H1 (cell line): Measurements from ENCODE around the gene PCID2. TPM values are rescaled to one million over a fixed set of nuclear protein-coding genes. Genes with fewer than 3 reads are reported as not detected.

ENCODE experiments used
- CTCF ChIA-PET: fragments of 300-600 bp; sonication (Branson Sonifier 250); formaldehyde crosslinking; loops from one replicate; lab custom pipeline; 2021; ENCODE audit not compliant: partially characterized antibody; lab: Charles Lee
- POLR2A ChIA-PET: fragments of 300-600 bp; sonication (Branson Sonifier 250); formaldehyde crosslinking; loops from one replicate; lab custom pipeline; 2021; ENCODE audit warnings: inconsistent platforms; ENCODE audit not compliant: partially characterized antibody; lab: Charles Lee
- DNase-seq, 2 experiments: peaks; one replicate each; pipeline versions ENCODE4 v3.0.0 to v3.0.0-alpha.2; 2010 to 2022; ENCODE audit warnings: low spot score in 2 of 2, low read depth in 1 of 2, mixed read lengths in 1 of 2
- FAIRE-seq: peaks from 2 replicates; lab custom pipeline; 2011; peaks lifted over from hg19 to GRCh38; lab: Jason Lieb, UNC
- H2AFZ ChIP-seq: 2 replicates; pipeline ENCODE4 v1.8.1; 2012; ENCODE audit warnings: low read length, inconsistent platforms
- H2AK5ac ChIP-seq: 2 replicates; pipeline ENCODE4 v1.6.1; 2013; ENCODE audit warnings: low read depth, low read length
- H2BK120ac ChIP-seq: replicated peaks from 2 replicates; pipeline ENCODE3; 2013; ENCODE audit warnings: low read depth, low read length, inconsistent platforms
- H2BK12ac ChIP-seq: 2 replicates; pipeline ENCODE4 v1.6.1; 2013; ENCODE audit warnings: low read depth, low read length
- H2BK15ac ChIP-seq: 2 replicates; pipeline ENCODE4 v1.6.1; 2013; ENCODE audit warnings: low read length
- H2BK20ac ChIP-seq: 2 replicates; pipeline ENCODE4 v1.6.1; 2013; ENCODE audit warnings: low read length
- H2BK5ac ChIP-seq: 2 replicates; pipeline ENCODE4 v1.6.1; 2013; ENCODE audit warnings: low read depth, low read length
- H3K14ac ChIP-seq: 2 replicates; pipeline ENCODE4 v1.6.1; 2013; ENCODE audit warnings: inconsistent platforms; ENCODE audit not compliant: insufficient read length
- H3K18ac ChIP-seq: 2 replicates; pipeline ENCODE4 v1.6.1; 2013; ENCODE audit warnings: low read length; ENCODE audit errors: extremely low read depth
- H3K23ac ChIP-seq: 2 replicates; pipeline ENCODE4 v1.6.1; 2013; ENCODE audit warnings: inconsistent platforms; ENCODE audit not compliant: insufficient read length
- H3K23me2 ChIP-seq: 2 replicates; pipeline ENCODE4 v1.6.1; 2013; ENCODE audit warnings: low read depth, low read length
- H3K27ac ChIP-seq: 2 replicates; pipeline ENCODE4 v1.6.1; 2011; ENCODE audit warnings: low read depth, low read length, inconsistent platforms
- H3K27me3 ChIP-seq, 4 experiments: replicated peaks in 1 of 4; 1 replicate in 1 of 4; 2 replicates in 3 of 4; pipeline versions ENCODE4 v1.6.1 to v1.8.1; 2011 to 2013; ENCODE audit warnings: low read length in 3 of 4, mild to moderate bottlenecking in 3 of 4, inconsistent platforms in 2 of 4, mixed read lengths in 2 of 4, moderate library complexity in 1 of 4; ENCODE audit not compliant: control insufficient read depth in 3 of 4, insufficient read depth in 3 of 4; ENCODE audit errors: extremely low read depth in 1 of 4
- H3K36me3 ChIP-seq, 4 experiments: 2 replicates each; pipeline versions ENCODE4 v1.6.1 to v1.8.1; 2011 to 2013; ENCODE audit warnings: mild to moderate bottlenecking in 4 of 4, low read length in 3 of 4, moderate library complexity in 2 of 4, control low read depth in 1 of 4, inconsistent platforms in 1 of 4; ENCODE audit not compliant: insufficient read depth in 4 of 4, control insufficient read depth in 2 of 4
- H3K4ac ChIP-seq: replicated peaks from 2 replicates; pipeline ENCODE3; 2013; ENCODE audit warnings: low read length, low read depth, mixed read lengths, inconsistent platforms; ENCODE audit not compliant: insufficient read length
- H3K4me1 ChIP-seq, 4 experiments: replicated peaks in 1 of 4; 1 replicate in 1 of 4; 2 replicates in 3 of 4; pipeline versions ENCODE4 v1.6.1 to v1.8.1; 2011 to 2013; ENCODE audit warnings: low read length in 3 of 4, inconsistent platforms in 2 of 4, mixed read lengths in 1 of 4; ENCODE audit not compliant: insufficient read depth in 4 of 4, control insufficient read depth in 3 of 4
- H3K4me2 ChIP-seq, 2 experiments: 2 replicates each; pipeline versions ENCODE4 v1.6.1 to v1.8.1; 2011 to 2013; ENCODE audit warnings: low read depth in 2 of 2, low read length in 2 of 2, control low read depth in 1 of 2, inconsistent platforms in 1 of 2, mild to moderate bottlenecking in 1 of 2; ENCODE audit not compliant: insufficient read depth in 1 of 2
- H3K4me3 ChIP-seq, 4 experiments: fragments of 200-600, 300-600 bp in 1 of 4; sonication (generic), shearing (Covaris generic), sonication (Bioruptor Twin) in 1 of 4; 2 replicates each; pipeline versions ENCODE4 v1.5.1 to v1.8.1; 2011 to 2016; ENCODE audit warnings: low read length in 4 of 4, low read depth in 3 of 4, control low read depth in 2 of 4, inconsistent platforms in 2 of 4, mild to moderate bottlenecking in 2 of 4, mixed read lengths in 1 of 4, moderate library complexity in 1 of 4; ENCODE audit not compliant: insufficient read depth in 2 of 4; ENCODE audit errors: extremely low read depth in 1 of 4
- H3K56ac ChIP-seq: replicated peaks from 2 replicates; pipeline ENCODE3; 2013; ENCODE audit warnings: low read depth, mild to moderate bottlenecking, mixed read lengths, low read length, inconsistent platforms; ENCODE audit not compliant: insufficient read length
- H3K79me1 ChIP-seq: 2 replicates; pipeline ENCODE4 v1.6.1; 2013; ENCODE audit warnings: low read depth, low read length, control low read depth
- H3K79me2 ChIP-seq, 2 experiments: 2 replicates each; pipeline versions ENCODE4 v1.6.1 to v1.8.1; 2012 to 2013; ENCODE audit warnings: low read length in 2 of 2, mild to moderate bottlenecking in 2 of 2, inconsistent platforms in 1 of 2; ENCODE audit not compliant: insufficient read depth in 2 of 2, control insufficient read depth in 1 of 2
- H3K9ac ChIP-seq, 4 experiments: replicated peaks in 1 of 4; 1 replicate in 1 of 4; 2 replicates in 3 of 4; pipeline versions ENCODE4 v1.6.1 to v1.8.1; 2011 to 2013; ENCODE audit warnings: low read depth in 3 of 4, low read length in 3 of 4, control low read depth in 2 of 4, mild to moderate bottlenecking in 2 of 4, moderate library complexity in 2 of 4, inconsistent platforms in 1 of 4; ENCODE audit errors: extremely low read depth in 1 of 4
- H3K9me3 ChIP-seq, 2 experiments: 2 replicates each; pipeline versions ENCODE4 v1.6.1 to v1.8.1; 2012 to 2013; ENCODE audit warnings: mild to moderate bottlenecking in 2 of 2, moderate library complexity in 2 of 2, control low read depth in 1 of 2, inconsistent platforms in 1 of 2, low read depth in 1 of 2, low read length in 1 of 2, mixed read lengths in 1 of 2; ENCODE audit not compliant: insufficient read depth in 2 of 2
- H4K20me1 ChIP-seq, 2 experiments: replicated peaks in 1 of 2; 2 replicates each; pipeline versions ENCODE3 to v1.8.1; 2011 to 2013; ENCODE audit warnings: inconsistent platforms in 2 of 2, low read length in 2 of 2, mild to moderate bottlenecking in 1 of 2; ENCODE audit not compliant: insufficient read depth in 2 of 2, control insufficient read depth in 1 of 2
- H4K5ac ChIP-seq: 2 replicates; pipeline ENCODE4 v1.6.1; 2013; ENCODE audit warnings: low read length, low read depth, mixed read lengths, inconsistent platforms; ENCODE audit not compliant: insufficient read length
- H4K8ac ChIP-seq: 2 replicates; pipeline ENCODE4 v1.8.0; 2013; ENCODE audit warnings: mild to moderate bottlenecking, moderate library complexity, low read length, inconsistent platforms; ENCODE audit not compliant: insufficient read depth; ENCODE audit errors: extremely low read depth
- H4K91ac ChIP-seq: replicated peaks from 2 replicates; pipeline ENCODE3; 2013; ENCODE audit warnings: low read length, mixed read lengths, inconsistent platforms; ENCODE audit not compliant: insufficient read length
- CREB1 ChIP-seq: IDR thresholded peaks from 2 replicates; pipeline ENCODE4 v1.6.1; 2012; ENCODE audit warnings: inconsistent platforms
- CTCF ChIP-seq, 3 experiments: IDR thresholded peaks; 1 replicate in 2 of 3; 2 replicates in 1 of 3; pipeline versions ENCODE4 v1.5.1 to v1.6.1; 2011; ENCODE audit warnings: low read length in 3 of 3, mild to moderate bottlenecking in 3 of 3, inconsistent platforms in 2 of 3, low read depth in 1 of 3, moderate library complexity in 1 of 3; ENCODE audit not compliant: insufficient read depth in 1 of 3; ENCODE audit errors: control extremely low read depth in 1 of 3
- WGBS, 2 experiments: shearing (Covaris generic) in 1 of 2; methylation state at CpG; one replicate each; pipeline versions ENCODE4 v1.1.6 to v1.1.7; 2013 to 2015; ENCODE audit warnings: low lambda C conversion rate in 2 of 2, mixed read lengths in 2 of 2, inconsistent platforms in 1 of 2, low coverage in 1 of 2, missing lambda C conversion rate in 1 of 2; ENCODE audit not compliant: insufficient replicate concordance in 2 of 2, insufficient coverage in 1 of 2, insufficient read length in 1 of 2; ENCODE audit errors: extremely low coverage in 1 of 2, missing lambda C conversion rate in 1 of 2; 5-methylcytosine and 5-hydroxymethylcytosine counted together
- polyA plus RNA-seq, 7 experiments: library from polyadenylated mRNA; depleted of rRNA in 3 of 7; stranded (reverse) in 5 of 7; unstranded in 2 of 7; fragments of >200 nt in 5 of 7; fragments of 200-250 nt in 2 of 7; gene quantifications; 1 replicate in 5 of 7; 2 replicates in 1 of 7; 4 replicates in 1 of 7; pipeline versions ENCODE4 v1.2.1 to v1.2.3, GENCODE V29; 2011 to 2013; ENCODE audit warnings: missing spikeins in 2 of 7, mixed read lengths in 2 of 7
- total RNA-seq: library from RNA; stranded (reverse); fragmentation: NEBNext Ultra II Directional; extraction: Animal tissue kit (Norgen Biotek cat#: 25700); gene quantifications from 2 replicates; pipeline ENCODE4 v1.2.1, GENCODE V29; 2021

Gene PCID2
- total and polyA plus RNA-seq, 2 of the 8 experiments (the other 6 are each of a cell fraction or from before 2014, with no cell fraction given) = 72.4 to 72.8 TPM

GRCh38 chr13:113245849-113246796, 37.7 kb upstream of the PCID2 start:
- H4K8ac ChIP-seq = no peak overlapping the region
- no peak overlapping the region for H2BK15ac ChIP-seq
- no peak overlapping the region for H3K18ac ChIP-seq
- no peak for DNase-seq
- H2AFZ ChIP-seq = no peak overlapping the region
- no peaks in the 10 kb centered on the region for H3K79me1 ChIP-seq
- no peak overlapping the region for H3K27ac ChIP-seq
- H3K79me2 ChIP-seq = no peaks in the 10 kb centered on the region
- no peak overlapping the region for H3K4me2 ChIP-seq
- H3K56ac ChIP-seq = no peak overlapping the region
- TF ChIP-seq CREB1 = no peak
- peak in 1 of 3 experiments; percentile 29; a peak in 1 of 4 replicates for TF ChIP-seq CTCF (IDR thresholded peaks at IDR 0.05; ENCODE audit: control extremely low read depth in 1 of 3, insufficient read depth in 1 of 3, low read depth in 1 of 3, low read length in 3 of 3)
- TF ChIP-seq, all 59 proteins: peak for 1
- H3K4me1 ChIP-seq = peaks cover 0 to 3% (median 0%) of the 10 kb centered on the region in 4 experiments; a peak in 3 of 7 replicates
- H3K14ac ChIP-seq = no peak overlapping the region
- H3K4me3 ChIP-seq = no peak overlapping the region
- no peaks in the 10 kb centered on the region for H3K27me3 ChIP-seq
- no peak overlapping the region for H3K23ac ChIP-seq
- H2AK5ac ChIP-seq = no peak overlapping the region
- H2BK5ac ChIP-seq = no peak overlapping the region
- no peak overlapping the region for H2BK120ac ChIP-seq
- ChIA-PET CTCF (interaction anchor here (0.8 to 1.1 kb wide), 2 partner anchors 11 to 21 kb away, joined by 3 read pairs; no protein-coding TSS in a partner anchor), POLR2A (no interaction called here)
- H2BK20ac ChIP-seq = no peak overlapping the region
- H4K20me1 ChIP-seq = no peaks in the 10 kb centered on the region
- 73% methylated on average over 10 of the region's 10 CpGs; no CpG with 5 or more reads in 1 of the 2 experiments for WGBS, 2 experiments
- H4K5ac ChIP-seq = no peak overlapping the region
- no peaks in the 10 kb centered on the region for H3K23me2 ChIP-seq
- no peak overlapping the region for H3K9ac ChIP-seq
- peaks cover 21 to 77% (median 59%) of the 10 kb centered on the region in 4 experiments for H3K36me3 ChIP-seq
- no peaks in the 10 kb centered on the region for H3K9me3 ChIP-seq
- H2BK12ac ChIP-seq = no peak overlapping the region
- H4K91ac ChIP-seq = no peak overlapping the region
- H3K4ac ChIP-seq = no peak overlapping the region
- no peak for FAIRE-seq
